Suprapubic skin (tissue), 4 donors: ENCODE measurements around the gene NAA35. TPM values are rescaled to one million over a fixed set of nuclear protein-coding genes. Genes with fewer than 3 reads are reported as not detected.

ENCODE experiments used
- DNase-seq, 2 donors: peaks; one replicate each; pipeline ENCODE4 v3.0.0-alpha.2; 2019; ENCODE audit warnings: low spot score in 2 of 2
- H3K27ac ChIP-seq: fragments of 200-600 bp; sonication (generic); one replicate; pipeline ENCODE4 v1.5.1; 2019
- H3K27me3 ChIP-seq: fragments of 200-600 bp; sonication (generic); one replicate; pipeline ENCODE4 v1.5.1; 2019
- H3K36me3 ChIP-seq: fragments of 200-600 bp; sonication (generic); one replicate; pipeline ENCODE4 v1.5.1; 2019
- H3K4me1 ChIP-seq: fragments of 200-600 bp; sonication (generic); one replicate; pipeline ENCODE4 v1.5.1; 2019
- H3K4me3 ChIP-seq: fragments of 200-600 bp; sonication (generic); one replicate; pipeline ENCODE4 v1.5.1; 2019; ENCODE audit warnings: mild to moderate bottlenecking
- H3K9me3 ChIP-seq: fragments of 200-600 bp; sonication (generic); one replicate; pipeline ENCODE4 v1.5.1; 2019
- EP300 ChIP-seq: sonication (generic); formaldehyde crosslinking; IDR thresholded peaks from one replicate; pipeline ENCODE4 v1.6.1; 2017; ENCODE audit warnings: antibody characterized with exemption
- POLR2A ChIP-seq, 2 donors: fragments of 450-650 bp; IDR thresholded peaks; one replicate each; pipeline ENCODE4 v1.6.1; 2017; ENCODE audit warnings: antibody characterized with exemption in 2 of 2, mild to moderate bottlenecking in 2 of 2, moderate library complexity in 2 of 2
- POLR2AphosphoS5 ChIP-seq, 3 donors: sonication (generic); formaldehyde crosslinking; IDR thresholded peaks; one replicate each; pipeline ENCODE4 v1.6.1; 2017; ENCODE audit warnings: antibody characterized with exemption in 3 of 3
- WGBS: methylation state at CpG from one replicate; pipeline ENCODE4 v1.1.5; 2018; 5-methylcytosine and 5-hydroxymethylcytosine counted together
- total RNA-seq, 4 donors: library from RNA; depleted of rRNA; stranded (reverse); fragments of >200 nt; gene quantifications; one replicate each; pipeline ENCODE4 v1.1.0, GENCODE V29; 2016
- TF ChIP-seq, protein P1 (sequence below), 2 donors: fragments of 200-600 bp in 1 of 2; fragments of 450-650 bp in 1 of 2; sonication (generic) in 1 of 2; IDR thresholded peaks; one replicate each; pipeline ENCODE4 v1.5.1; 2016 to 2019; ENCODE audit warnings: antibody characterized with exemption in 2 of 2, mild to moderate bottlenecking in 1 of 2, moderate library complexity in 1 of 2

The NAA35 gene
- total RNA-seq, 4 donors from 2014 or later = 10.5 to 29.2 (median 13.2) TPM

DNA sequence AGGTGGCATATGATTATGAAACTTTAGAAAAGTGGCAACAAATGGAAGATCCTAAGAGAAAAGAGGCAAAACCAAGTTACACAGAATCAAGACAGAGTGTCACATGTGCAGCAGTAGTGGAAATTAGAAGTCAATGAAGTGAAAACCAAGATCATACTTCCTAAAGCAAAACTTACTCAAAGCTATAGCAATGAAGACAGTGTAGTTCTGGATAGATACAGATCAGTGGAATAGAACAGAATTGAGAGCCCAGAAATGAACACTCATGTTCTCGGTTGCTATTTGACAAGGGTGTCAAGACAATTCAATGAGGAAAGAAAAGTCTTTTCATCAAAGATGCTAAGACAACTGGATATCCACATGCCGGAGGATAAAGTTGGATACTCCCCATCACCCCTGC lies 43.5 kb downstream of the NAA35 start:
- TF ChIP-seq EP300 = no peak
- TF ChIP-seq, protein P1, sequence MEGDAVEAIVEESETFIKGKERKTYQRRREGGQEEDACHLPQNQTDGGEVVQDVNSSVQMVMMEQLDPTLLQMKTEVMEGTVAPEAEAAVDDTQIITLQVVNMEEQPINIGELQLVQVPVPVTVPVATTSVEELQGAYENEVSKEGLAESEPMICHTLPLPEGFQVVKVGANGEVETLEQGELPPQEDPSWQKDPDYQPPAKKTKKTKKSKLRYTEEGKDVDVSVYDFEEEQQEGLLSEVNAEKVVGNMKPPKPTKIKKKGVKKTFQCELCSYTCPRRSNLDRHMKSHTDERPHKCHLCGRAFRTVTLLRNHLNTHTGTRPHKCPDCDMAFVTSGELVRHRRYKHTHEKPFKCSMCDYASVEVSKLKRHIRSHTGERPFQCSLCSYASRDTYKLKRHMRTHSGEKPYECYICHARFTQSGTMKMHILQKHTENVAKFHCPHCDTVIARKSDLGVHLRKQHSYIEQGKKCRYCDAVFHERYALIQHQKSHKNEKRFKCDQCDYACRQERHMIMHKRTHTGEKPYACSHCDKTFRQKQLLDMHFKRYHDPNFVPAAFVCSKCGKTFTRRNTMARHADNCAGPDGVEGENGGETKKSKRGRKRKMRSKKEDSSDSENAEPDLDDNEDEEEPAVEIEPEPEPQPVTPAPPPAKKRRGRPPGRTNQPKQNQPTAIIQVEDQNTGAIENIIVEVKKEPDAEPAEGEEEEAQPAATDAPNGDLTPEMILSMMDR (IDR thresholded peaks at IDR 0.05) = no peak
- no peak for TF ChIP-seq POLR2AphosphoS5 (IDR thresholded peaks at IDR 0.05)
- no peak for TF ChIP-seq POLR2A (IDR thresholded peaks at IDR 0.05)
- Histone ChIP-seq H3K27me3 (no peaks in the 10 kb centered on the region), H3K36me3 (peaks cover 34% of the 10 kb centered on the region), H3K9me3 (no peaks in the 10 kb centered on the region), H3K27ac (no peak overlapping the region), H3K4me1 (no peaks in the 10 kb centered on the region), H3K4me3 (no peak overlapping the region)
- no peak for DNase-seq
- WGBS = 98% methylated on average over 2 of the region's 2 CpGs

DNA sequence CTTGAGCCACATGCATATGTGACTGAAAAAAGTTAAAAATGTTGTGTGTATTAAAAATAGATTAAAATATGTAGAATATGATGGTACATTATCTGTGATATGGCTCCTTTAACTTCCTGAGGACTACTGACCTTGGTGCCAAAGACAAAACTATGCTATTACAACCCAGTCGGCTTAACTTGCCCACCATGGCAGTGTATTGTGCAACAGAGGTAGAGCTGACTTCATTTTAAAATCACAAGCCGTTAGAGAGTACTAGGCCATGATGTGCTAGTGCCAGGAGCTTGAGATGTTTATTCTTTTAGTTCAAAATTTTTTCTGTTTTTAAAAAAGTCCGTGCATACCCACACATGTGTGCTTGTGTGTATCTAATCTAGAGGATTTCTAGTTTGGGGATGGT lies 46.3 kb downstream of the NAA35 start:
- no peak for DNase-seq
- no peak overlapping the region for H3K27ac ChIP-seq
- TF ChIP-seq, protein P1 (IDR thresholded peaks at IDR 0.05) = no peak
- no peak for TF ChIP-seq POLR2A (IDR thresholded peaks at IDR 0.05)
- no peak for TF ChIP-seq EP300
- TF ChIP-seq POLR2AphosphoS5 (IDR thresholded peaks at IDR 0.05) = no peak
- no peak overlapping the region for H3K4me3 ChIP-seq
- H3K36me3 ChIP-seq = peaks cover 15% of the 10 kb centered on the region
- no peaks in the 10 kb centered on the region for H3K9me3 ChIP-seq
- H3K27me3 ChIP-seq = no peaks in the 10 kb centered on the region
- no peaks in the 10 kb centered on the region for H3K4me1 ChIP-seq
- whole genome bisulfite sequencing = 76% methylated on average over 3 of the region's 3 CpGs

DNA sequence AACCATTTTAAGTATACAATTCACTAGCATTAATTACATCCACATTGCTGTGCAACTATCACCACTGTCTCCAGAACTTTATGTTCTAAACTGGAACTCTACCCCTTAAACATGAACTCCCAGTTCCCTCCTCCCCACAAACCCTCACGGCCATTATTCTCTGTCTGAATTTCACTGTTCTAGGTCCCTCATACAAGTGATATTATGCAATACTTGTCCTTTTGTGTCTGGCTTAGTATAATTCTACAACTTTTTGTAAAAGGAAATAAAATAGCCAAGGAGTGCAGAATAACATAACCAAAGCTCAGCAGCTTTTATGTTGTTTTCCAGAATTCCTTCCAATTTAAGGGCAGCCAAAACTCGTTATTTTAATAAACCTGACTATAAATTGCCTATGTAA lies 53.2 kb downstream of the NAA35 start:
- H3K27me3 ChIP-seq = no peaks in the 10 kb centered on the region
- H3K9me3 ChIP-seq = no peaks in the 10 kb centered on the region
- no peak overlapping the region for H3K4me3 ChIP-seq
- H3K27ac ChIP-seq = no peak overlapping the region
- H3K36me3 ChIP-seq = peaks cover 26% of the 10 kb centered on the region
- no peaks in the 10 kb centered on the region for H3K4me1 ChIP-seq
- TF ChIP-seq EP300 = no peak
- TF ChIP-seq, protein P1 (IDR thresholded peaks at IDR 0.05) = no peak
- TF ChIP-seq POLR2A (IDR thresholded peaks at IDR 0.05) = no peak
- TF ChIP-seq POLR2AphosphoS5 (IDR thresholded peaks at IDR 0.05) = no peak
- WGBS = 75% methylated on average over 2 of the region's 2 CpGs
- DNase-seq = no peak

DNA sequence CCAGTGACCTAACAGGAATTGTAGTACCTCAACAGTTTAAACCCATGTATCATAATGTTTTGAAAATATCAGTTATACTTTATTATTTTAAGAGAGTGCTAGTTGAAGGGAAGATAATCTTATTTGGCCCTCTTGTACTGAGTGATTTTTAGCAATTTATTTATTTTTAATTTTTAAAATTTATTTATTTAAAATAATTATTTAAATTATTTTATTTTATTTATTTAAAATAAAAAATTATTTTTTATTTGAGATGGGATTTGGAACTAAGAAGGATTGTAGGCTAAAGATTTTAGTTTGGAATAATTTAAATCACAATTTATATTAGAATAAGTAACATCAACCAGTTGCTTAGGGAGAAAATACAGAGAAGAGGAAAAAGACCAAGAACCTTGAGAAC lies 54.2 kb downstream of the NAA35 start:
- Histone ChIP-seq H3K27me3 (no peaks in the 10 kb centered on the region), H3K4me3 (no peak overlapping the region), H3K36me3 (peaks cover 34% of the 10 kb centered on the region), H3K27ac (no peak overlapping the region), H3K9me3 (no peaks in the 10 kb centered on the region), H3K4me1 (no peaks in the 10 kb centered on the region)
- no peak for DNase-seq
- TF ChIP-seq POLR2AphosphoS5 (IDR thresholded peaks at IDR 0.05) (no peak), POLR2A (IDR thresholded peaks at IDR 0.05) (no peak), EP300 (no peak)
- TF ChIP-seq, protein P1 (IDR thresholded peaks at IDR 0.05) = no peak

DNA sequence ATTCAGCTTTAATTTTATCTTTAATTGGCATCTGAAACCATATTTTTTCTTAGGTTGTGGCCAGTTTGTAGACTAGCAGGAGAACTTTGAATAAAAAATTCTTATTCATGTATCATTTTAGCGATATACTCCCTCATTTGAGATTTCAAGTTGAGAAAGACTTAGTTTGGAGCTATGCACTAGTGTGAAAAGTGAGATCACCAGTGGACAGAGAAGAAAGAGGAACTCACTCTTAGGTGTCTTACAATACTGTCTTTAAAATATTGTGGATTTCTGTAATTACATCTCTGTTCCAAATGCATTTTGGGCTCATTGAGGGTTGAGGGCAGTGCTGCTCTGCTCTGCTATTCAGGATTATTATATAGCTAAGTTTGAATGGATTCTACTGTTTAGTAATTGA lies 54.7 kb downstream of the NAA35 start:
- TF ChIP-seq POLR2AphosphoS5 (IDR thresholded peaks at IDR 0.05) (no peak), POLR2A (IDR thresholded peaks at IDR 0.05) (no peak), EP300 (no peak)
- TF ChIP-seq, protein P1 (IDR thresholded peaks at IDR 0.05) = no peak
- H3K27me3 ChIP-seq = no peaks in the 10 kb centered on the region
- H3K4me3 ChIP-seq = no peak overlapping the region
- H3K9me3 ChIP-seq = no peaks in the 10 kb centered on the region
- WGBS = 97% methylated on average over 1 of the region's 1 CpG
- no peak overlapping the region for H3K27ac ChIP-seq
- H3K4me1 ChIP-seq = no peaks in the 10 kb centered on the region
- peaks cover 36% of the 10 kb centered on the region for H3K36me3 ChIP-seq
- DNase-seq = no peak
